ENCODE data around the gene DNM3. TPM values are rescaled to one million over a fixed set of nuclear protein-coding genes. Genes with fewer than 3 reads are reported as not detected.

Gene DNM3
- total and polyA plus RNA-seq, 2 donors (not counting 1 experiment from before 2014, with no cell fraction given), result 1.0 to 1.3 TPM

DNA sequence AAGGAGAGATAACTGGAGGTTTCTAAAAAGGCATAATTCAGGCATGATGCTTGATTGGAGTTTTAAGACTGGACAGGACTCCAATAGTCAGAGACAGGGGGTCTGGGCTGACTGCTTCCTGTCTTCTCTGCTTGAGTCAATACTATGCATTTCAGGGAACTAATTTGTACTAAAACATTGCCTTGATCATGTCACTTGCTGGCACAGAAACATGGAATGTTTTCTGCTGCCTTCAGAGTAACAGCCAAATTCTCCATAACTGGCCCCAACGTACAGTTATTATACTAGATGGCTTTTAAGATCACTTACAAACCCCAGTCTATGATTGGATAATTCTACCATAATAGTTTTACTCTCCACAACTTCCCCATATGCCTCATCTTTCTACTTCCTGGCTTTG is 247.0 kb downstream of the DNM3 start:
- no peaks in the 10 kb centered on the region for H4K20me1 ChIP-seq (ENCODE audit: control insufficient read depth, insufficient read depth, low read length, poor library complexity, severe bottlenecking)
- H3K9ac ChIP-seq (ENCODE audit: low read length), result no peak overlapping the region
- no peaks in the 10 kb centered on the region for H3K27me3 ChIP-seq (replicated peaks in 1 of 4; ENCODE audit: control extremely low read depth in 1 of 4, control insufficient read depth in 3 of 4, insufficient read depth in 4 of 4, low read length in 3 of 4)
- WGBS (ENCODE audit: insufficient coverage), result 100% methylated on average over 1 of the region's 1 CpG
- ChIA-PET CTCF (no interaction called here), POLR2A (no interaction called here)
- no peaks in the 10 kb centered on the region for H3K4me1 ChIP-seq (ENCODE audit: control insufficient read depth in 2 of 2, insufficient read depth in 2 of 2, low read length in 2 of 2)
- no peaks in the 10 kb centered on the region for H3K79me2 ChIP-seq (ENCODE audit: control insufficient read depth, insufficient read depth, low read length)
- no peak overlapping the region for H3K27ac ChIP-seq (ENCODE audit: low read length in 2 of 2)
- H3K4me2 ChIP-seq (replicated peaks; ENCODE audit: low read depth, low read length, poor library complexity, severe bottlenecking), result no peak overlapping the region
- intact Hi-C loops (cut with micrococcal nuclease), result no loop called here
- no peak for ATAC-seq (ENCODE audit: low read depth)
- H3K4me3 Mint-ChIP-seq, result no peak overlapping the region
- no peak overlapping the region for H3K27ac Mint-ChIP-seq
- no peaks in the 10 kb centered on the region for H3K27me3 Mint-ChIP-seq
- TF ChIP-seq, protein P1, sequence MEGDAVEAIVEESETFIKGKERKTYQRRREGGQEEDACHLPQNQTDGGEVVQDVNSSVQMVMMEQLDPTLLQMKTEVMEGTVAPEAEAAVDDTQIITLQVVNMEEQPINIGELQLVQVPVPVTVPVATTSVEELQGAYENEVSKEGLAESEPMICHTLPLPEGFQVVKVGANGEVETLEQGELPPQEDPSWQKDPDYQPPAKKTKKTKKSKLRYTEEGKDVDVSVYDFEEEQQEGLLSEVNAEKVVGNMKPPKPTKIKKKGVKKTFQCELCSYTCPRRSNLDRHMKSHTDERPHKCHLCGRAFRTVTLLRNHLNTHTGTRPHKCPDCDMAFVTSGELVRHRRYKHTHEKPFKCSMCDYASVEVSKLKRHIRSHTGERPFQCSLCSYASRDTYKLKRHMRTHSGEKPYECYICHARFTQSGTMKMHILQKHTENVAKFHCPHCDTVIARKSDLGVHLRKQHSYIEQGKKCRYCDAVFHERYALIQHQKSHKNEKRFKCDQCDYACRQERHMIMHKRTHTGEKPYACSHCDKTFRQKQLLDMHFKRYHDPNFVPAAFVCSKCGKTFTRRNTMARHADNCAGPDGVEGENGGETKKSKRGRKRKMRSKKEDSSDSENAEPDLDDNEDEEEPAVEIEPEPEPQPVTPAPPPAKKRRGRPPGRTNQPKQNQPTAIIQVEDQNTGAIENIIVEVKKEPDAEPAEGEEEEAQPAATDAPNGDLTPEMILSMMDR (IDR thresholded peaks at IDR 0.05), result no peak
- no peak for TF ChIP-seq EZH2 (IDR thresholded peaks at IDR 0.05; ENCODE audit: borderline replicate concordance, insufficient read depth, low read depth, low read length, poor library complexity, severe bottlenecking)
- H3K9me3 Mint-ChIP-seq (ENCODE audit: insufficient read depth), result no peaks in the 10 kb centered on the region
- DNase-seq, result no peak
- no peaks in the 10 kb centered on the region for H3K9me3 ChIP-seq (ENCODE audit: control extremely low read depth in 1 of 3, control insufficient read depth in 2 of 3, insufficient read depth in 1 of 3, low read length in 2 of 3)
- H2AFZ ChIP-seq (ENCODE audit: insufficient read depth, low read depth, low read length, poor library complexity, severe bottlenecking), result no peak overlapping the region
- H3K4me1 Mint-ChIP-seq, result peaks cover 9% of the 10 kb centered on the region
- no peak overlapping the region for H3K4me3 ChIP-seq (ENCODE audit: control extremely low read depth in 1 of 5, extremely low read depth in 1 of 5, insufficient read depth in 1 of 5, low read depth in 2 of 5, low read length in 4 of 5)
- no peaks in the 10 kb centered on the region for H3K36me3 ChIP-seq (replicated peaks in 1 of 2; ENCODE audit: control extremely low read depth in 1 of 2, control insufficient read depth in 1 of 2, extremely low read depth in 1 of 2, insufficient read depth in 2 of 2, low read length in 1 of 2)

DNA sequence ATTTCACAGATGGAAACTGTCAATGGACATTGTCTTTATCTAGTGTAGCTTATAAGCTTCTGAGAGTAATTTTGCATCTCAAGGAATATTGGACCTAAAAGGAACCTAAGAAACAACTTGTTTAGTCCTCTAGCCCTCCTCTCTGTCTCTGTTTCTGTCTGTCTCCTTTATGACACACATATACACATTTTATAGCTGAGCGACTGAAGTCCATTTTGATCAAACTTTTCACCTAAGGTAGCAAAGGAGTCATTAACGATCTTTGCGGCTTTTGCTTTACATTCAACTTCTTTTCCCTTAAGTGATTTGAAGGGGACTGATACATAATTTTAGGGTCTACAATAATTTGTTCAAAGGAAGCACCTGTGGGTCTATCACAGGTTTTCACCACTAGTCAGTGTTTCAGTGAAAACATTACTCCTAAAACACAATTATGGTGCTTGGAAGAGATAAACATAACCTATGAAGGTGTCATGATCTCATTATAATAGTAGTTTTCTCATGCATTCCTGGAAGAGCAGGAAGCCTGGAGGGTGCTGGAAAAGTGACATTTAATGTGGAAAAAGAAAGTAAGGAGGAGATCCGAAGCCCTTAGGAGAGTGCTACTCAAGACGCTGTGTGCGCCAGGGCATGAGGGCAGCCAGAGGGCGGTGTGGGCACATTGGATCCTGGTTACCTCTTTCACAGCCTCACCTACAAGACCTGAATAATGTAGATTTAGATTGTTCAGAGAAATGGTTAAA is 248.6 kb downstream of the DNM3 start:
- Histone ChIP-seq H2AFZ (ENCODE audit: insufficient read depth, low read depth, low read length, poor library complexity, severe bottlenecking) (peak overlapping the region; percentile 44), H3K79me2 (ENCODE audit: control insufficient read depth, insufficient read depth, low read length) (no peaks in the 10 kb centered on the region), H3K4me1 (ENCODE audit: control insufficient read depth in 2 of 2, insufficient read depth in 2 of 2, low read length in 2 of 2) (no peaks in the 10 kb centered on the region), H4K20me1 (ENCODE audit: control insufficient read depth, insufficient read depth, low read length, poor library complexity, severe bottlenecking) (no peaks in the 10 kb centered on the region), H3K27me3 (replicated peaks in 1 of 4; ENCODE audit: control extremely low read depth in 1 of 4, control insufficient read depth in 3 of 4, insufficient read depth in 4 of 4, low read length in 3 of 4) (no peaks in the 10 kb centered on the region), H3K27ac (ENCODE audit: low read length in 2 of 2) (no peak overlapping the region), H3K36me3 (replicated peaks in 1 of 2; ENCODE audit: control extremely low read depth in 1 of 2, control insufficient read depth in 1 of 2, extremely low read depth in 1 of 2, insufficient read depth in 2 of 2, low read length in 1 of 2) (no peaks in the 10 kb centered on the region), H3K4me2 (replicated peaks; ENCODE audit: low read depth, low read length, poor library complexity, severe bottlenecking) (peak overlapping the region; percentile 41), H3K9ac (ENCODE audit: low read length) (no peak overlapping the region), H3K9me3 (ENCODE audit: control extremely low read depth in 1 of 3, control insufficient read depth in 2 of 3, insufficient read depth in 1 of 3, low read length in 2 of 3) (no peaks in the 10 kb centered on the region), H3K4me3 (ENCODE audit: control extremely low read depth in 1 of 5, extremely low read depth in 1 of 5, insufficient read depth in 1 of 5, low read depth in 2 of 5, low read length in 4 of 5) (peak overlapping the region in 1 of 5 experiments; percentile 7)
- Mint-ChIP-seq H3K9me3 (ENCODE audit: insufficient read depth) (no peaks in the 10 kb centered on the region), H3K4me3 (no peak overlapping the region), H3K4me1 (peaks cover 9% of the 10 kb centered on the region), H3K27me3 (no peaks in the 10 kb centered on the region), H3K27ac (no peak overlapping the region)
- intact Hi-C loops (cut with micrococcal nuclease), result loop anchor here (1.0 to 5.0 kb wide), 6 partner anchors 47 to 354 kb away; partner anchors contain the start of gene PIGC
- CTCF ChIA-PET, result interaction anchor here (0.7 to 5.2 kb wide), 23 partner anchors 10 to 354 kb away, joined by 3 to 152 read pairs (median 3); partner anchors contain the start of gene PIGC
- POLR2A ChIA-PET, result no interaction called here
- TF ChIP-seq, protein P1 (IDR thresholded peaks at IDR 0.05), result peak; percentile 84
- TF ChIP-seq EZH2 (IDR thresholded peaks at IDR 0.05; ENCODE audit: borderline replicate concordance, insufficient read depth, low read depth, low read length, poor library complexity, severe bottlenecking), result no peak
- peak; percentile 75 for DNase-seq
- 80% methylated on average over 1 of the region's 7 CpGs for WGBS (ENCODE audit: insufficient coverage)
- ATAC-seq (ENCODE audit: low read depth), result peak; percentile 80
